ENCODE data around the gene DAPP1. TPM values are rescaled to one million over a fixed set of nuclear protein-coding genes. Genes with fewer than 3 reads are reported as not detected.

DAPP1 gene
- total and polyA plus RNA-seq, 10 of the 15 experiments (the other 5 are each of a cell fraction or from before 2014, with no cell fraction given) = 46.5 to 147 (median 74.2) TPM

GRCh38 chr4:99809326-99809725 is 7.3 kb upstream of the DAPP1 start:
- Histone ChIP-seq H3K4me3 (no peak overlapping the region), H3K9me3 (replicated peaks; ENCODE audit: control insufficient read depth, insufficient read depth, low read length) (no peaks in the 10 kb centered on the region; the same call in 2 of the 3 replicates), H3K36me3 (ENCODE audit: control insufficient read depth in 2 of 2, insufficient read depth in 2 of 2, low read length in 1 of 2) (no peaks in the 10 kb centered on the region), H3K4me2 (ENCODE audit: control insufficient read depth, insufficient read depth) (no peak overlapping the region), H3K4me1 (ENCODE audit: control insufficient read depth, insufficient read depth, low read length) (peaks cover 5% of the 10 kb centered on the region; the same call in 1 of the 2 replicates), H3K79me2 (ENCODE audit: control insufficient read depth, insufficient read depth, low read length) (no peaks in the 10 kb centered on the region), H2AFZ (ENCODE audit: control insufficient read depth, low read depth, low read length) (peak overlapping the region; percentile 1; the same call in 1 of the 2 replicates), H3K27ac (ENCODE audit: control insufficient read depth, insufficient read depth) (no peak overlapping the region), H3K9ac (ENCODE audit: control insufficient read depth, insufficient read depth, low read length) (no peak overlapping the region), H3K27me3 (replicated peaks in 1 of 2; ENCODE audit: control insufficient read depth in 2 of 2, insufficient read depth in 2 of 2, low read length in 1 of 2) (no peaks in the 10 kb centered on the region; a peak in 1 of 4 replicates), H4K20me1 (ENCODE audit: control insufficient read depth, insufficient read depth) (no peaks in the 10 kb centered on the region)
- POLR2A ChIA-PET = no interaction called here
- CTCF ChIA-PET = interaction anchor here (0.7 to 7.1 kb wide), 40 partner anchors 8 to 406 kb away, joined by 3 to 167 read pairs (median 4); partner anchors contain the start of genes DAPP1, DNAJB14, LAMTOR3 and TRMT10A
- RAD21 ChIA-PET (ENCODE audit: unreplicated experiment) = interaction anchor here (0.8 to 7.3 kb wide), 17 partner anchors 8 to 345 kb away, joined by 3 to 98 read pairs (median 9); partner anchors contain the start of genes DAPP1, DNAJB14, H2AZ1 and TRMT10A
- 50% methylated on average over 1 of the region's 1 CpG for WGBS (ENCODE audit: insufficient coverage, insufficient replicate concordance, low lambda C conversion rate, missing lambda C conversion rate)
- no peak for DNase-seq (ENCODE audit: low read depth, low spot score)
- no peak for ATAC-seq
- intact Hi-C loops (cut with micrococcal nuclease; ENCODE audit: unreplicated experiment) (no loop called here), in situ Hi-C loops (cut with MboI) (loop anchor here (5.0 kb wide), 1 partner anchor 247 kb away; the partner anchor contains the start of gene TRMT10A)
- TF ChIP-seq JUNB (IDR thresholded peaks at IDR 0.05) (no peak), SMAD1 (IDR thresholded peaks at IDR 0.05; ENCODE audit: low read depth, partially characterized antibody) (no peak), POLR2AphosphoS2 (IDR thresholded peaks at IDR 0.05; ENCODE audit: low read depth, low read length) (no peak)
- BruUV-seq (replicated peaks) = no TSS peak
- no peak for FAIRE-seq
- SMC1A ChIA-PET (ENCODE audit: uncharacterized antibody, unreplicated experiment) = interaction anchor here (0.6 to 3.1 kb wide), 33 partner anchors 8 to 851 kb away, joined by 3 to 50 read pairs (median 6); partner anchors contain the start of genes DAPP1, DNAJB14 and TRMT10A

DNA sequence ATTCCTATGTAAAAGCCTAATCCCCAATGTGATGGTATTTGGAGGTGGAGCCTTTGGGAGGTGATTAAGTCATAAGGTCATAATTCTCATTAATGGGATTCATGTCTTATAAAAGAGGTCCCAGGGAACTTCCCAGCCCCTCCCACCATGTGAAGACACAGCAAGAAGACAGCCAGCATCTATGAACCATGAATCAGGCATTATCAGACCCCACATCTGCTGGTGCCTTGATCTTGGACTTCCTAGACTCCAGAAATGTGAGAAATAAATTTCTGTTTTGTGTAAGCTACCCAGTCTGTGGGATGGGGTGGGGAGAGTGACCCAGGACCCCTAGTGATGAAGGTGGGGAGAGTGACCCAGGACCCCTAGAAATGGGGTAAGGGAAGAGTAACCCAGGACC is 6.1 kb upstream of the DAPP1 start:
- Histone ChIP-seq H3K27me3 (replicated peaks in 1 of 2; ENCODE audit: control insufficient read depth in 2 of 2, insufficient read depth in 2 of 2, low read length in 1 of 2) (no peaks in the 10 kb centered on the region; a peak in 1 of 4 replicates), H3K9me3 (replicated peaks; ENCODE audit: control insufficient read depth, insufficient read depth, low read length) (no peaks in the 10 kb centered on the region; the same call in 2 of the 3 replicates), H4K20me1 (ENCODE audit: control insufficient read depth, insufficient read depth) (no peaks in the 10 kb centered on the region), H3K79me2 (ENCODE audit: control insufficient read depth, insufficient read depth, low read length) (no peaks in the 10 kb centered on the region), H2AFZ (ENCODE audit: control insufficient read depth, low read depth, low read length) (no peak overlapping the region), H3K36me3 (ENCODE audit: control insufficient read depth in 2 of 2, insufficient read depth in 2 of 2, low read length in 1 of 2) (no peaks in the 10 kb centered on the region), H3K4me1 (ENCODE audit: control insufficient read depth, insufficient read depth, low read length) (peaks cover 6% of the 10 kb centered on the region), H3K9ac (ENCODE audit: control insufficient read depth, insufficient read depth, low read length) (no peak overlapping the region), H3K4me3 (no peak overlapping the region), H3K27ac (ENCODE audit: control insufficient read depth, insufficient read depth) (no peak overlapping the region), H3K4me2 (ENCODE audit: control insufficient read depth, insufficient read depth) (no peak overlapping the region)
- in situ Hi-C loops (cut with MboI) (loop anchor here (5.0 kb wide), 1 partner anchor 62 kb away; no protein-coding TSS in a partner anchor), intact Hi-C loops (cut with micrococcal nuclease; ENCODE audit: unreplicated experiment) (loop anchor here (5.0 kb wide), 1 partner anchor 252 kb away; no protein-coding TSS in a partner anchor)
- SMC1A ChIA-PET (ENCODE audit: uncharacterized antibody, unreplicated experiment) = interaction anchor here (1.3 to 6.1 kb wide), 22 partner anchors 10 to 248 kb away, joined by 3 to 75 read pairs (median 10); partner anchors contain the start of genes DNAJB14, LAMTOR3 and TRMT10A
- TF ChIP-seq BCL11A (IDR thresholded peaks at IDR 0.05; ENCODE audit: low read depth, low read length) (no peak), RFX5 (IDR thresholded peaks at IDR 0.05; ENCODE audit: low read depth, low read length) (no peak), KDM1A (IDR thresholded peaks at IDR 0.05; ENCODE audit: borderline replicate concordance) (no peak), ZBTB33 (IDR thresholded peaks at IDR 0.05) (no peak), SKIL (IDR thresholded peaks at IDR 0.05; ENCODE audit: low read depth, poor library complexity, severe bottlenecking) (no peak)
- DNase-seq (ENCODE audit: low read depth, low spot score) (no peak), ATAC-seq (no peak), FAIRE-seq (no peak)
- RAD21 ChIA-PET (ENCODE audit: unreplicated experiment) = interaction anchor here (0.9 to 7.3 kb wide), 11 partner anchors 10 to 250 kb away, joined by 3 to 98 read pairs (median 8); partner anchors contain the start of genes DNAJB14 and H2AZ1
- BruUV-seq (replicated peaks) = no TSS peak
- POLR2A ChIA-PET = interaction anchor here (0.6 to 1.7 kb wide), 3 partner anchors 53 to 138 kb away, joined by 3 to 6 read pairs (median 3); partner anchors contain the start of gene LAMTOR3
- CTCF ChIA-PET = interaction anchor here (0.7 to 7.1 kb wide), 19 partner anchors 10 to 286 kb away, joined by 3 to 167 read pairs (median 8); partner anchors contain the start of genes DNAJB14, H2AZ1 and LAMTOR3
